D721Med (cell line): ENCODE results near the gene C3orf70.

Source experiments
- DNase-seq: peaks from one replicate; pipeline ENCODE4 v3.0.0; 2011; ENCODE audit warnings: low spot score; ENCODE audit not compliant: insufficient read length
- FAIRE-seq: peaks from 2 replicates; lab custom pipeline; 2011; peaks lifted over from hg19 to GRCh38; lab: Jason Lieb, UNC
- TF ChIP-seq, protein P1 (sequence below): IDR thresholded peaks from 2 replicates; pipeline ENCODE4 v1.5.1; 2012; ENCODE audit warnings: mild to moderate bottlenecking, control low read depth; ENCODE audit not compliant: insufficient read depth; ENCODE audit errors: missing control alignments

C3orf70 gene

DNA sequence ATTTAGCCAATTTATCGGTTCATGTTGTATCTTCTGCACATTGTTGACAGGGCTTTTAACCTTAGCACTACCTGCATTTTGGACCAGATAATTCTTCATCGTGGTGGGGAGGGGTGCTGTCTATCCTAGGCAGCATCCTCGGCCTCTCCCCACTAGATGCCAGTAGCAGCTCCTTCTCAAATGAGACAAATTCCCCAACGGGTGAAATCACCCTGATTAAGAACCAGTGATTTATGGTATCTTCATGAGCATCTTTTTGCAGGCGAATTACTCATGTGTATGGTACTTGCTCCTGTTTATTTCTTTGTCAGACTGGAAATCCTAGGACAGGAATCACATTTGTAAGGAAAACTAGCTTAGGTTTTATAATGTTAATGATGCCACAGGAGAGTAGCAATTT, 68.0 kb downstream of the C3orf70 start:
- no peak for FAIRE-seq
- TF ChIP-seq, protein P1, sequence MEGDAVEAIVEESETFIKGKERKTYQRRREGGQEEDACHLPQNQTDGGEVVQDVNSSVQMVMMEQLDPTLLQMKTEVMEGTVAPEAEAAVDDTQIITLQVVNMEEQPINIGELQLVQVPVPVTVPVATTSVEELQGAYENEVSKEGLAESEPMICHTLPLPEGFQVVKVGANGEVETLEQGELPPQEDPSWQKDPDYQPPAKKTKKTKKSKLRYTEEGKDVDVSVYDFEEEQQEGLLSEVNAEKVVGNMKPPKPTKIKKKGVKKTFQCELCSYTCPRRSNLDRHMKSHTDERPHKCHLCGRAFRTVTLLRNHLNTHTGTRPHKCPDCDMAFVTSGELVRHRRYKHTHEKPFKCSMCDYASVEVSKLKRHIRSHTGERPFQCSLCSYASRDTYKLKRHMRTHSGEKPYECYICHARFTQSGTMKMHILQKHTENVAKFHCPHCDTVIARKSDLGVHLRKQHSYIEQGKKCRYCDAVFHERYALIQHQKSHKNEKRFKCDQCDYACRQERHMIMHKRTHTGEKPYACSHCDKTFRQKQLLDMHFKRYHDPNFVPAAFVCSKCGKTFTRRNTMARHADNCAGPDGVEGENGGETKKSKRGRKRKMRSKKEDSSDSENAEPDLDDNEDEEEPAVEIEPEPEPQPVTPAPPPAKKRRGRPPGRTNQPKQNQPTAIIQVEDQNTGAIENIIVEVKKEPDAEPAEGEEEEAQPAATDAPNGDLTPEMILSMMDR = peak; percentile 21
- no peak for DNase-seq

DNA sequence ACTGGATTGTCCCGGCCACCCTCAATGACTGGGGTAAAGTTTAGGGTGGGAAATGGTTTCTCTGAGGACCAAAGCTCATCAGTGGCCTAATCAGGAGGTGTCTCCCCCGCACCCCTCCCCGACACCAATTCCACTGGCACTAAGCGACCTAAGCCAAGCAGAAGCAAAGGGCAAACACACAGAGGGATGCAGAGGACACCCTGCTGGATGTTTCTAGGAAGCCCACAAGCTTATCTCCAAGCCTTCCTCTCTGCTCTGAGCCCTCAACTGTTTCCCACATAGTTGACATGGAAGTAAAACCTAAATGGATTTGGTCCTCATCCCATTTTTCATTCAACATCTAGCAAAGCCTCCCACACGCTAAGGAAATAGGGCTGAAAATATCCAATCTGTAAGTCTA, 68.5 kb downstream of the C3orf70 start:
- no peak for FAIRE-seq
- TF ChIP-seq, protein P1 = no peak
- no peak for DNase-seq

DNA sequence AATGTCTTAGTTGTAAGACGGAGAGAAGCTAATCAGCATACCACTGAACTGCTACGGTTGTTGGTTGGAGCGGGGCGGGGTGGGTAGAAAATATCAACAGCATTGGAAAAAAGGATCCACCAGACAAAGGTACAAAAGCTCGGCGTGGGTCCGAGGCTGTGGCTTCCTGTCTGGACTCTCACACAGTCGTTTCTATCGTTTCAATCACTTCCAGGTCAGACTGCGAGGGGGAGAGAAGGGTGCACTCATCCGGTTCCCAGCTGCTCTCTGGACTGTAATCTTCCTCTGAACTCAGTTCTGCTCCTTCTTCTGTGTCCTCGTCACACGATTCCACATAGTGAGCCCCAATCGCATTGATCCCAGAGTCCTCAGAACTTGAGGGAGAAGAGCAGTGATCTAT, 70.0 kb downstream of the C3orf70 start:
- FAIRE-seq (no peak), DNase-seq (no peak)
- TF ChIP-seq, protein P1 = no peak

DNA sequence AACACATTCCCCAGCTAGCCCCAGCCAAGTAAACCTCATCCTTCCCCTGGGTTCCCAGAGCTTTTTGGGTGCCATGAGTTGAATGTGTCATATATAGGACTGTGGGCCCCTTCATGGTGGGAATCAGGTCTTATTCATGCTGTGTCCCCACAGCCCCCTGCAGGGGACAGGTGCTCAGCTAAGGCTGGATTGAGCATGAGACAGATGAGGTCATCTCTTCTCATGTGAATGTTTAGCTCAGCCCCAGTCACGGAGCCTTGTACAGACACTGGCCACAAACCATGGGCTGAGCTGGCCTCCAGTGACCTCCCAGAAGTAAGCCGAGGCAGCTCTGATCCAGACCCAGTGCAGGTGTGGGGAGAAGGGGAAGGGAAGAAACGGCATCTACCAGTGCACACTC, 70.7 kb downstream of the C3orf70 start:
- no peak for FAIRE-seq
- TF ChIP-seq, protein P1 = no peak

DNA sequence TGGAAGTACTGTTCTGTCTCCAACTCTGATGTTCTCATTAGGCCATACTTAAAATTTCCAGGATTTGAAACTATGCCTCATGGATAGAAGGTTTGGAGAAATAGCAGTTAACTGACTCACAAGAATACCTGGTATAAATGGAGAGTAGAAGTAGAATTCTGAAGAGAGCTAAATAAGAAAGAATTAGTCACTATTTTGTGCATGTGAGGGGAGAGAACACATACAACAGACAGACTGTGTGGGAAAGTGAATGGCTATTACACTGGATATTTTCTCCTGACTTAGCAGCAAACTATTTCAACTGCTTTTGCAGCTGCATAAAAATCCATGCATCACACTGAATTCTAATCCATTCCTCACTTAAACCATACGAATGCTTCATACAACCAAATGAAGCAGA, 71.3 kb downstream of the C3orf70 start:
- DNase-seq (no peak), FAIRE-seq (no peak)
- TF ChIP-seq, protein P1 = no peak

More for the DNA sequence above, 70.7 kb downstream of the C3orf70 start:
- DNase-seq = no peak

DNA sequence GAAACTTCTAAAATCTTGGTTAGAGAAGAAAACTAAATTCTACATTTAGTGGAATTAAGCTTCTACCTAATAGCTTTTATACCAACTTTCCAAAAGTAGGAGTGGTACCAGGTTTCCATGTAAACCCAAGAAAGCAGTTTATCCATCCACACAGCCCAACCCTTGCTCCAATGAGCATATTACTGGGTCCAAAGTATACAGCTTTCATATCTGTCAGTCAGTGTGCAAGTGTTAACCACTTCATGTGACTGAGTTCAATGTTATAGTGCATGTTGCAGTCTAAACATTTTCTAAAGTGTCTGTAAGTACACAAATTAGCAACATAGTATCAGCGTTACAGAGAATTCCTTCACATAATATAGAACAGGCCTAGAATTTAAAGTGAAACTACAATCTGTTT, 73.2 kb downstream of the C3orf70 start:
- DNase-seq (no peak), FAIRE-seq (no peak)
- TF ChIP-seq, protein P1 = no peak

DNA sequence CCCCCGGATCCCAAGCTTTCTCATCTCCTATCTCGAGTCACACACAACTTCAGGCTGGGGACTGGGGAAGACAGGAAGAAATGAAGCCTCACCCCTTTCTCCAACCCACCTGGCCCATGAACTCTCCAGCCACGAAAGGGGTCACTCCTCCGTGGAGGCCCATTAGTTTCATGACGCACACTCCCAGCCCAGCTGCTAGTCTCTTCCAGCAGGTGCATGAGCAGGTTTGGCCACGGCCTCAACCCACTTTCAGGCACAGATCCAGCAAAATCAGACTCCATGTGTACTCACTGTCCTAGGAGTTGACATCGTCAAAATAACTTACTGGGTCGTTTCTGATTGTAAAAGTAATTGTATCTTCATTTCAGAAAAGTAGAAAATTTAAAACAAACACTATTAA, 76.6 kb downstream of the C3orf70 start:
- no peak for DNase-seq
- TF ChIP-seq, protein P1 = no peak
- no peak for FAIRE-seq
